Kidney glomerular epithelial cell (primary cell): ENCODE results near the gene PPP1R7.

Experiments used
- DNase-seq: peaks from one replicate; lab custom pipeline; 2025; lab: John Stamatoyannopoulos, UW

The PPP1R7 gene

GRCh38 chr2:241232736-241233575 lies 82.7 kb downstream of the PPP1R7 start:
- DNase-seq = no peak
